ENCODE data around the gene PLPP7. TPM values are rescaled to one million over a fixed set of nuclear protein-coding genes. Genes with fewer than 3 reads are reported as not detected.

PLPP7 gene
- total and polyA plus RNA-seq, 7 donors, result 0.46 to 31.9 (median 14.3) TPM

DNA sequence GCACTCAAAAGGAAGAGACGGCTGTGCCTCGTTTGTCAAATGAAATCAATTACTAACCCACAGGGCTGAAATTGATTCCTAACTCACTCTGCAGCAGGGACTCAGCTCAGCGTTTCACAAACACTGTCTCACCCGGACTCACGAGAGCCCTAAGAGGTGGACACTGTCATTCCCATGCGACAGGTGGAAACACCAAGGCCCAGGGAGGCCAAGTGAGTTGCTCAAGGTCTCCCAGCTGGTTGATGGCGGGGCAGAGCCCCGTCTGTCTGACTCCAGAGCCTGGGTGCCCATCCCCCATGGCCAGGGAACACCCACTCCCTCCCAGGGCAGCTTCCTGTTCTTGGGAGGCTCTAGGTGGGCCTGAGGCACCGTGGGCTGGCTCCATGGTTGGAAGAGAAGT is 1.3 kb upstream of the PLPP7 start:
- H3K27ac ChIP-seq, result no peak overlapping the region
- H3K4me1 ChIP-seq, result peaks cover 0 to 25% (median 18%) of the 10 kb centered on the region in 4 donors
- intact Hi-C loops (cut with DNase I), result no loop called here
- DNase-seq, result no peak
- WGBS, 2 donors, result 70 to 80% methylated on average over 9 of the region's 9 CpGs
- H3K4me3 ChIP-seq, result no peak overlapping the region
- no peaks in the 10 kb centered on the region for H3K36me3 ChIP-seq
- TF ChIP-seq, protein P1, sequence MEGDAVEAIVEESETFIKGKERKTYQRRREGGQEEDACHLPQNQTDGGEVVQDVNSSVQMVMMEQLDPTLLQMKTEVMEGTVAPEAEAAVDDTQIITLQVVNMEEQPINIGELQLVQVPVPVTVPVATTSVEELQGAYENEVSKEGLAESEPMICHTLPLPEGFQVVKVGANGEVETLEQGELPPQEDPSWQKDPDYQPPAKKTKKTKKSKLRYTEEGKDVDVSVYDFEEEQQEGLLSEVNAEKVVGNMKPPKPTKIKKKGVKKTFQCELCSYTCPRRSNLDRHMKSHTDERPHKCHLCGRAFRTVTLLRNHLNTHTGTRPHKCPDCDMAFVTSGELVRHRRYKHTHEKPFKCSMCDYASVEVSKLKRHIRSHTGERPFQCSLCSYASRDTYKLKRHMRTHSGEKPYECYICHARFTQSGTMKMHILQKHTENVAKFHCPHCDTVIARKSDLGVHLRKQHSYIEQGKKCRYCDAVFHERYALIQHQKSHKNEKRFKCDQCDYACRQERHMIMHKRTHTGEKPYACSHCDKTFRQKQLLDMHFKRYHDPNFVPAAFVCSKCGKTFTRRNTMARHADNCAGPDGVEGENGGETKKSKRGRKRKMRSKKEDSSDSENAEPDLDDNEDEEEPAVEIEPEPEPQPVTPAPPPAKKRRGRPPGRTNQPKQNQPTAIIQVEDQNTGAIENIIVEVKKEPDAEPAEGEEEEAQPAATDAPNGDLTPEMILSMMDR (IDR thresholded peaks at IDR 0.05), result no peak
- no peak for TF ChIP-seq EP300 (IDR thresholded peaks at IDR 0.05)
- no peak for TF ChIP-seq POLR2AphosphoS5 (IDR thresholded peaks at IDR 0.05)
- TF ChIP-seq POLR2A (IDR thresholded peaks at IDR 0.05), result no peak
- H3K27me3 ChIP-seq, result peaks cover 0 to 2% (median 0%) of the 10 kb centered on the region in 3 donors
- no peaks in the 10 kb centered on the region for H3K9me3 ChIP-seq

DNA sequence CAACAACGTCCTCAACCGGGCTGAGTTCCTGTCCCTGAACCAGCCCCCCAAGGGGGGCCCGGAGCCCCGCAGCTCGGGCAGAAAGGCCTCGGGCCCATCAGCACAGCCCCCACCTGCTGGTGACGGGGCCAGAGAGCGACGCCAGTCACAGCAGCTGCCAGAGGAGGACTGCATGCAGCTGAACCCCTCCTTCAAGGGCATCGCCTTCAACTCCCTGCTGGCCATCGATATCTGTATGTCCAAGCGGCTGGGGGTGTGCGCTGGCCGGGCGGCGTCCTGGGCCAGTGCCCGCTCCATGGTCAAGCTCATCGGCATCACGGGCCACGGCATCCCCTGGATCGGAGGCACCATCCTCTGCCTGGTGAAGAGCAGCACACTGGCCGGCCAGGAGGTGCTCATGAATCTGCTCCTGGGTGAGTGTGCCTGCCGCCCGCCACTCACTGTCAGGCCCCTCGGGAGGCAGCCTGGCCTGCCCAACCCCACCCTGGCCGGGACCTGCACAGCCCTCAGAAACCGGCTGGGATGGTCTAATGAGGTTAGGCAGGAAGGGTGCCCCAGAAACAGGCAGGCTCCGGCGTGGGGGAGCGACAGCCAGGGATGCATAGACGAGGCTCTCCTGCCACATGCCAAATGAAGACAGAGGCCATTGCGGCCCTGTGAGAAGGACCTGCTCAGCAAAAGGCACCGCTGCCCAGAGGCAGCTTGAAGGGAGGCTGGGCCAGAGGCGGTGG is 678 bp downstream of the PLPP7 start:
- peak overlapping the region; percentile 69 to 77 (median 74) for H3K27ac ChIP-seq
- intact Hi-C loops (cut with DNase I), result loop anchor here (5.0 kb wide), 1 partner anchor 63 kb away; no protein-coding TSS in a partner anchor

DNA sequence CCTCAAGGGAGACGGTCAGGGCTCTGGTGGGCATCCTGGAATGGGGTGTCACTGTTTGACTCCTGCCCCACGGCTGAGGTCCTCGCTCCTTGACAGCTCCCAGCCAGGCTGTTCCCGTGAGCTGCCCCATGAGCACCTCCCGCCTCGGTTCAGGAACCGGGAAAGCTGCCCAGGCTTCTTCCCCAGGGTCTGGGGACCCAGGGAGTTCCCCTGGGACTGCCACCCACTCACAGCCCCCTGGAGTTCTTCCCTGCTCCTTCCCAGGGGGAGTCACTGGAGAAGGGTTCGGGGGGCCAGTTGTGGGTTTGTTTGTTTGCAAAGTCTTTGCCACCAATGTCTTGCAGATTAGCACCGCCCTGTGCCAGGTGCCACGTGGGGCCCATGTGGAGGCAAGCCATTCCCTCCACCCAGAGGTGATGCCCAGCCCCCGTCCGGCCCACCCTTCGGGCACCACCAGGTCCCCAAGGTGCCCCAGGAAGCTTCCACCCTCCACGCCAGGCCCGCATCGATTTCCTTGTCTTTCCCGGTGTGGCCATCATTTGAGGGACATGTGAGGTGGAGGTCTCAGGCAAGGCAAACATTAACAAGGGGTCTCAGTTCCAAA is 1.3 kb downstream of the PLPP7 start:
- peaks cover 0 to 5% (median 0%) of the 10 kb centered on the region in 4 donors for H3K36me3 ChIP-seq
- H3K4me1 ChIP-seq, result peaks cover 0 to 24% (median 18%) of the 10 kb centered on the region in 4 donors
- peak overlapping the region; percentile 49 to 60 (median 54) for H3K4me3 ChIP-seq
- intact Hi-C loops (cut with DNase I), result loop anchor here (5.0 kb wide), 1 partner anchor 64 kb away; no protein-coding TSS in a partner anchor
- H3K9me3 ChIP-seq, result no peaks in the 10 kb centered on the region
- WGBS, 2 donors, result 76 to 87% methylated on average over 17 of the region's 17 CpGs
- peak overlapping the region in 1 of 4 donors; percentile 74 for H3K27ac ChIP-seq
- H3K27me3 ChIP-seq, result no peaks in the 10 kb centered on the region
- TF ChIP-seq EP300 (IDR thresholded peaks at IDR 0.05), result no peak
- TF ChIP-seq, protein P1 (IDR thresholded peaks at IDR 0.05), result no peak
- no peak for DNase-seq

More for the DNA sequence above, 678 bp downstream of the PLPP7 start:
- WGBS, 2 donors, result 82 to 83% methylated on average over 34 of the region's 34 CpGs
- Histone ChIP-seq H3K4me1 (peaks cover 0 to 24% (median 18%) of the 10 kb centered on the region in 4 donors), H3K27me3 (no peaks in the 10 kb centered on the region), H3K4me3 (peak overlapping the region; percentile 49 to 60 (median 54)), H3K9me3 (no peaks in the 10 kb centered on the region), H3K36me3 (no peaks in the 10 kb centered on the region)
- no peak for TF ChIP-seq POLR2A (IDR thresholded peaks at IDR 0.05)
- TF ChIP-seq EP300 (IDR thresholded peaks at IDR 0.05), result no peak
- no peak for TF ChIP-seq POLR2AphosphoS5 (IDR thresholded peaks at IDR 0.05)
- TF ChIP-seq, protein P1 (IDR thresholded peaks at IDR 0.05), result no peak
- DNase-seq, result no peak

DNA sequence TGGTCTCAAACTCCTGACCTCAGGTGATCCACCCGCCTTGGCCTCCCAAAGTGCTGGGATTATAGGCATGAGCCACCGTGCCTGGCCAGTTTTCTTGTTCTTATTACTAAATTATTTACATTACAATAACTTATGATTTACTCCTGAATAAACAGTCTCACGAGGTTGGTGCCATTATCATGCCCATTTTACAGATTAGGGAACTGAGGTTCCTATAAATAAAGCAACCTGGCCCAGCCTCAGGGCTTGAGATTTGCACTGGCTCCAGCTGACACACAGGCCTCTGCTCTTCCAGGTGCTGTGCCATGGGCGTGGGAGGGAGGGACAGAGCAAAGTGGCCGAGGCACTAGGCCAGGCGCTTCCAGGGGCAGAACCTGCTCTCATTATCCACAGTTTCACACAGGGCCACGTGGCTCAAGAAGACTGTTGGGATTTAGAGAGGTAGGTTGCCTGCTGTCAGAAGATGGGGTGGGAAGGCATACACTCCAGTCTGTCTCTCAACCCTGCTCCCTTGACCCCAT is 2.3 kb downstream of the PLPP7 start:
- DNase-seq, result no peak
- intact Hi-C loops (cut with DNase I), result loop anchor here (5.0 kb wide), 1 partner anchor 65 kb away; no protein-coding TSS in a partner anchor

DNA sequence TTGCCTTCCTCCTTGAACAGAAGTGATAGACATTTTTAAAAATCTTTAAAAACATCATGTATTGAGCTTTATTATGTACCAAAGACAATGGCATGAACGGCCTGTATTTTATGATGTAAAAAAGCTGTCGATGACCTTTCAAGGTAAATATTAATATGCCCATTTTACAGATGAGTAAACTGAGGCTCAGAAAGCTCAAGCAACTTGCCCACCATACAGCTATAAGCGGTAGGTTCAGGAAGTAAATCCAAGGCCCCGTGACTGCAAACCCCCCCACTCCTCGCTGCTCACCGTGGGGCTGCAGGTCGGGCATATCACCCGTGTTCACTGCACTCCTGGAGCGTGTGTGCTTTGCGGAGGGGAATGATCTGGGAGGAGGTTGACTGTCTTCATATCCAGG is 3.4 kb downstream of the PLPP7 start:
- TF ChIP-seq, protein P1 (IDR thresholded peaks at IDR 0.05), result no peak
- TF ChIP-seq POLR2A (IDR thresholded peaks at IDR 0.05), result no peak
- TF ChIP-seq POLR2AphosphoS5 (IDR thresholded peaks at IDR 0.05), result no peak
- TF ChIP-seq EP300 (IDR thresholded peaks at IDR 0.05), result no peak
- WGBS, 2 donors, result 89 to 93% methylated on average over 10 of the region's 10 CpGs
- H3K36me3 ChIP-seq, result peaks cover 0 to 6% (median 0%) of the 10 kb centered on the region in 4 donors
- intact Hi-C loops (cut with DNase I), result loop anchor here (5.0 kb wide), 1 partner anchor 66 kb away; no protein-coding TSS in a partner anchor
- H3K4me1 ChIP-seq, result peaks cover 0 to 29% (median 19%) of the 10 kb centered on the region in 4 donors
- H3K27ac ChIP-seq, result no peak overlapping the region
- no peak for DNase-seq
- no peak overlapping the region for H3K4me3 ChIP-seq
- no peaks in the 10 kb centered on the region for H3K9me3 ChIP-seq
- H3K27me3 ChIP-seq, result no peaks in the 10 kb centered on the region

More for the DNA sequence above, 2.3 kb downstream of the PLPP7 start:
- Histone ChIP-seq H3K4me3 (no peak overlapping the region), H3K4me1 (peaks cover 0 to 24% (median 18%) of the 10 kb centered on the region in 4 donors), H3K27ac (no peak overlapping the region), H3K36me3 (peaks cover 0 to 6% (median 0%) of the 10 kb centered on the region in 4 donors), H3K27me3 (no peaks in the 10 kb centered on the region), H3K9me3 (no peaks in the 10 kb centered on the region)
- WGBS, 2 donors, result 54 to 81% methylated on average over 7 of the region's 7 CpGs
- TF ChIP-seq POLR2A (IDR thresholded peaks at IDR 0.05) (no peak), POLR2AphosphoS5 (IDR thresholded peaks at IDR 0.05) (no peak), EP300 (IDR thresholded peaks at IDR 0.05) (no peak)
